ENCODE measurements around the gene CDK1.
A peak's percentile ranks its signal among the peaks of the same experiment; 100 is the strongest.

Gene CDK1

DNA sequence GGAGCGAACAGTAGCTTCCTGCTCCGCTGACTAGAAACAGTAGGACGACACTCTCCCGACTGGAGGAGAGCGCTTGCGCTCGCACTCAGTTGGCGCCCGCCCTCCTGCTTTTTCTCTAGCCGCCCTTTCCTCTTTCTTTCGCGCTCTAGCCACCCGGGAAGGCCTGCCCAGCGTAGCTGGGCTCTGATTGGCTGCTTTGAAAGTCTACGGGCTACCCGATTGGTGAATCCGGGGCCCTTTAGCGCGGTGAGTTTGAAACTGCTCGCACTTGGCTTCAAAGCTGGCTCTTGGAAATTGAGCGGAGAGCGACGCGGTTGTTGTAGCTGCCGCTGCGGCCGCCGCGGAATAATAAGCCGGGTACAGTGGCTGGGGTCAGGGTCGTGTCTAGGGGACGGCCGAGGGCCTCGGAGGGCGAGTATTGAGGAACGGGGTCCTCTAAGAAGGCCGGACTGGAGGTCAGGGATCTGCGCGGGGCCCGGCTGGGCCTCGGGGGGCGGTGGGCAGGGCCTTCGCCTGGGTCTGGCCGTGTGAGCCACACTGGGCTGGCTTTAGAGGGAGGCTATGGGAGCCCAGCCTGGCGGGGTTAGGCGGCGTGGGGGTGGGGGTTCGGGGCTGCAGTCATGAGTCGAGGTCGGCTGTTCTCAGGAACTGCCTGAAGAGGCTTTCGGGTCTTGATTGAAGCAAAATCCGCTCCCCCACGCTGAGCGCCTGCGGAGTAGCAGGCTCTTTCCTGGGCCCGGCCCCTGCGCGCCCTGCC lies at the start of gene CDK1:
TSS of gene CDK1 (plus strand) at position 265 of the 757 bp plus-strand sequence. CDS start 1,688 bp downstream, outside the sequence.
- Histone ChIP-seq H3K9me3 (ENCODE audit: low read length) (no peaks in the 10 kb centered on the region), H2AFZ (ENCODE audit: low read length) (peak within 1 kb of the TSS; percentile 100), H3K27me3 (ENCODE audit: insufficient read depth, low read length) (no peaks in the 10 kb centered on the region), H3K4me1 (ENCODE audit: insufficient read depth, low read length, severe bottlenecking) (peaks cover 43% of the 10 kb centered on the region), H4K20me1 (ENCODE audit: insufficient read depth, low read length) (no peaks in the 10 kb centered on the region; the same call in 1 of the 2 replicates), H3K27ac (ENCODE audit: low read depth, low read length, poor library complexity, severe bottlenecking) (peak within 1 kb of the TSS; percentile 82), H3K4me3 (ENCODE audit: low read depth, low read length, poor library complexity, severe bottlenecking) (peak within 1 kb of the TSS; percentile 93), H3K9me2 (ENCODE audit: low read depth, low read length) (no peaks in the 10 kb centered on the region), H3K36me3 (ENCODE audit: insufficient read depth, low read length) (peaks cover 46% of the 10 kb centered on the region), H3K4me2 (ENCODE audit: low read length) (peak within 1 kb of the TSS; percentile 96), H3K79me2 (ENCODE audit: insufficient read depth, low read length) (peaks cover 50% of the 10 kb centered on the region), H3K9ac (ENCODE audit: low read length) (peak within 1 kb of the TSS; percentile 94), H3F3A (ENCODE audit: insufficient read depth, low read length) (no peaks in the 10 kb centered on the region)
- TF ChIP-seq EZH2 (IDR thresholded peaks at IDR 0.05; ENCODE audit: borderline replicate concordance, low read length) = no peak
- TF ChIP-seq, protein P1, sequence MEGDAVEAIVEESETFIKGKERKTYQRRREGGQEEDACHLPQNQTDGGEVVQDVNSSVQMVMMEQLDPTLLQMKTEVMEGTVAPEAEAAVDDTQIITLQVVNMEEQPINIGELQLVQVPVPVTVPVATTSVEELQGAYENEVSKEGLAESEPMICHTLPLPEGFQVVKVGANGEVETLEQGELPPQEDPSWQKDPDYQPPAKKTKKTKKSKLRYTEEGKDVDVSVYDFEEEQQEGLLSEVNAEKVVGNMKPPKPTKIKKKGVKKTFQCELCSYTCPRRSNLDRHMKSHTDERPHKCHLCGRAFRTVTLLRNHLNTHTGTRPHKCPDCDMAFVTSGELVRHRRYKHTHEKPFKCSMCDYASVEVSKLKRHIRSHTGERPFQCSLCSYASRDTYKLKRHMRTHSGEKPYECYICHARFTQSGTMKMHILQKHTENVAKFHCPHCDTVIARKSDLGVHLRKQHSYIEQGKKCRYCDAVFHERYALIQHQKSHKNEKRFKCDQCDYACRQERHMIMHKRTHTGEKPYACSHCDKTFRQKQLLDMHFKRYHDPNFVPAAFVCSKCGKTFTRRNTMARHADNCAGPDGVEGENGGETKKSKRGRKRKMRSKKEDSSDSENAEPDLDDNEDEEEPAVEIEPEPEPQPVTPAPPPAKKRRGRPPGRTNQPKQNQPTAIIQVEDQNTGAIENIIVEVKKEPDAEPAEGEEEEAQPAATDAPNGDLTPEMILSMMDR (IDR thresholded peaks at IDR 0.05; ENCODE audit: low read length) = no peak

GRCh38 chr10:60729106-60729505 lies 49.2 kb upstream of the CDK1 start:
- TF ChIP-seq, protein P1 (IDR thresholded peaks at IDR 0.05; ENCODE audit: low read length) = no peak
- TF ChIP-seq EZH2 (IDR thresholded peaks at IDR 0.05; ENCODE audit: borderline replicate concordance, low read length) = no peak
- no peak overlapping the region for H2AFZ ChIP-seq (ENCODE audit: low read length)
- H3K9me3 ChIP-seq (ENCODE audit: low read length) = no peaks in the 10 kb centered on the region
- no peaks in the 10 kb centered on the region for H3K9me2 ChIP-seq (ENCODE audit: low read depth, low read length)
- H3K4me1 ChIP-seq (ENCODE audit: insufficient read depth, low read length, severe bottlenecking) = peaks cover 14% of the 10 kb centered on the region
- no peak overlapping the region for H3K4me2 ChIP-seq (ENCODE audit: low read length)
- no peak overlapping the region for H3K4me3 ChIP-seq (ENCODE audit: low read depth, low read length, poor library complexity, severe bottlenecking)
- H3K27ac ChIP-seq (ENCODE audit: low read depth, low read length, poor library complexity, severe bottlenecking) = no peak overlapping the region
- no peaks in the 10 kb centered on the region for H4K20me1 ChIP-seq (ENCODE audit: insufficient read depth, low read length)
- no peak overlapping the region for H3K9ac ChIP-seq (ENCODE audit: low read length)
- H3K79me2 ChIP-seq (ENCODE audit: insufficient read depth, low read length) = no peaks in the 10 kb centered on the region
- H3K27me3 ChIP-seq (ENCODE audit: insufficient read depth, low read length) = no peaks in the 10 kb centered on the region
- H3F3A ChIP-seq (ENCODE audit: insufficient read depth, low read length) = no peaks in the 10 kb centered on the region
- no peaks in the 10 kb centered on the region for H3K36me3 ChIP-seq (ENCODE audit: insufficient read depth, low read length)

GRCh38 chr10:60731134-60731885 lies 47.0 kb upstream of the CDK1 start:
- Histone ChIP-seq H4K20me1 (ENCODE audit: insufficient read depth, low read length) (no peaks in the 10 kb centered on the region), H3K36me3 (ENCODE audit: insufficient read depth, low read length) (no peaks in the 10 kb centered on the region), H3K9me2 (ENCODE audit: low read depth, low read length) (no peaks in the 10 kb centered on the region), H3K27ac (ENCODE audit: low read depth, low read length, poor library complexity, severe bottlenecking) (no peak overlapping the region), H3K27me3 (ENCODE audit: insufficient read depth, low read length) (no peaks in the 10 kb centered on the region), H3K9me3 (ENCODE audit: low read length) (no peaks in the 10 kb centered on the region), H3K9ac (ENCODE audit: low read length) (no peak overlapping the region), H3K79me2 (ENCODE audit: insufficient read depth, low read length) (no peaks in the 10 kb centered on the region), H3K4me3 (ENCODE audit: low read depth, low read length, poor library complexity, severe bottlenecking) (no peak overlapping the region), H3K4me2 (ENCODE audit: low read length) (no peak overlapping the region), H3F3A (ENCODE audit: insufficient read depth, low read length) (no peaks in the 10 kb centered on the region), H3K4me1 (ENCODE audit: insufficient read depth, low read length, severe bottlenecking) (peaks cover 14% of the 10 kb centered on the region), H2AFZ (ENCODE audit: low read length) (no peak overlapping the region)
- no peak for TF ChIP-seq EZH2 (IDR thresholded peaks at IDR 0.05; ENCODE audit: borderline replicate concordance, low read length)
- TF ChIP-seq, protein P1 (IDR thresholded peaks at IDR 0.05; ENCODE audit: low read length) = no peak
